Spleen (tissue), 11 donors: ENCODE measurements around the gene SHC2. TPM values are rescaled to one million over a fixed set of nuclear protein-coding genes. Genes with fewer than 3 reads are reported as not detected.
A peak's percentile ranks its signal among the peaks of the same experiment; 100 is the strongest.

Experiments used
- DNase-seq: peaks from one replicate; pipeline ENCODE4 v3.0.0-alpha.2; 2020
- H3K27ac ChIP-seq, 8 donors: fragments of 200-600 bp; sonication (generic) in 7 of 8; 1 replicate in 4 of 8; 2 replicates in 4 of 8; pipeline versions ENCODE4 v1.5.0 to v1.8.0; 2016 to 2021; ENCODE audit warnings: inconsistent platforms in 4 of 8, mild to moderate bottlenecking in 4 of 8, moderate library complexity in 1 of 8
- H3K27me3 ChIP-seq, 7 donors: fragments of 200-600 bp; sonication (generic) in 6 of 7; replicated peaks in 1 of 7; 1 replicate in 4 of 7; 2 replicates in 3 of 7; pipeline versions ENCODE4 v1.5.0 to v1.8.0; 2016 to 2021; ENCODE audit warnings: inconsistent platforms in 3 of 7, mild to moderate bottlenecking in 1 of 7
- H3K36me3 ChIP-seq, 6 donors: fragments of 200-600 bp; sonication (generic) in 5 of 6; 1 replicate in 4 of 6; 2 replicates in 2 of 6; pipeline versions ENCODE4 v1.5.0 to v1.8.0; 2016 to 2021; ENCODE audit warnings: inconsistent platforms in 2 of 6
- H3K4me1 ChIP-seq, 6 donors: fragments of 200-600 bp; sonication (generic) in 5 of 6; 1 replicate in 3 of 6; 2 replicates in 3 of 6; pipeline versions ENCODE4 v1.5.0 to v1.8.0; 2016 to 2021; ENCODE audit warnings: inconsistent platforms in 3 of 6
- H3K4me3 ChIP-seq, 8 donors: fragments of 200-600 bp; sonication (generic) in 7 of 8; 1 replicate in 4 of 8; 2 replicates in 4 of 8; pipeline versions ENCODE4 v1.5.0 to v1.8.0; 2016 to 2021; ENCODE audit warnings: inconsistent platforms in 4 of 8, mild to moderate bottlenecking in 4 of 8, moderate library complexity in 2 of 8
- H3K9me3 ChIP-seq, 8 donors: fragments of 200-600 bp; sonication (generic) in 7 of 8; 1 replicate in 4 of 8; 2 replicates in 4 of 8; pipeline versions ENCODE4 v1.5.0 to v1.8.0; 2016 to 2021; ENCODE audit warnings: inconsistent platforms in 4 of 8
- POLR2A ChIP-seq, 3 donors: fragments of 450-650 bp; IDR thresholded peaks; one replicate each; pipeline ENCODE4 v1.5.1; 2017; ENCODE audit warnings: antibody characterized with exemption in 3 of 3, mild to moderate bottlenecking in 1 of 3
- POLR2AphosphoS5 ChIP-seq, 3 donors: sonication (generic); formaldehyde crosslinking; IDR thresholded peaks; one replicate each; pipeline ENCODE4 v1.5.1; 2017; ENCODE audit warnings: antibody characterized with exemption in 3 of 3
- WGBS, 5 donors: extraction: QIAGEN DNeasy Blood & Tissue Kit in 3 of 5; methylation state at CpG; one replicate each; pipeline versions ENCODE4 v1.1.5 to v1.1.7; 2013 to 2018; 5-methylcytosine and 5-hydroxymethylcytosine counted together
- intact Hi-C: fragments of 100-400 bp; cut with DNase I; formaldehyde crosslinking; loops from one replicate; pipeline ENCODE4 v1.15.0; 2023; ENCODE audit warnings: low total_unique reads
- polyA plus RNA-seq, 3 donors: library from polyadenylated mRNA; stranded (reverse); fragments of 200-250 nt; gene quantifications; one replicate each; pipeline ENCODE4 v1.2.1, GENCODE V29; 2013
- total RNA-seq, 7 donors: library from RNA; depleted of rRNA in 3 of 7; stranded (reverse); fragments of >200 nt in 3 of 7; fragmentation: NEBNext Ultra II Directional in 4 of 7; extraction: Animal tissue kit (Norgen Biotek cat#: 25700) in 4 of 7; gene quantifications; one replicate each; pipeline versions ENCODE4 v1.1.0 to v1.2.1, GENCODE V29; 2016 to 2021
- TF ChIP-seq, protein P1 (sequence below), 11 experiments: fragments of 200-600 bp in 7 of 11; fragments of 450-650 bp in 4 of 11; sonication (generic) in 4 of 11; IDR thresholded peaks in 8 of 11; conservative IDR thresholded peaks in 3 of 11; 1 replicate in 7 of 11; 2 replicates in 4 of 11; pipeline versions ENCODE4 v1.4.0 to v1.8.0; 2016 to 2021; ENCODE audit warnings: antibody characterized with exemption in 11 of 11, inconsistent platforms in 4 of 11, mild to moderate bottlenecking in 1 of 11
- donor health status: healthy with polysubstance abuse.
- donor health status: DM: no; HTN: no; CAD: no; lungs with moderate emphysema.
- donor health status: DM: no; HTN: no; CAD: no.
- donor health status: Bipolar disorder and iron deficiency.
- donor health status: healthy.
- donor health status: DM: no; HTN: no; CAD: no.
- donor health status: DM: yes; HTN: yes; CAD: no.

SHC2 gene
- total and polyA plus RNA-seq, 10 donors: 19.6 to 123 (median 45.2) TPM

DNA sequence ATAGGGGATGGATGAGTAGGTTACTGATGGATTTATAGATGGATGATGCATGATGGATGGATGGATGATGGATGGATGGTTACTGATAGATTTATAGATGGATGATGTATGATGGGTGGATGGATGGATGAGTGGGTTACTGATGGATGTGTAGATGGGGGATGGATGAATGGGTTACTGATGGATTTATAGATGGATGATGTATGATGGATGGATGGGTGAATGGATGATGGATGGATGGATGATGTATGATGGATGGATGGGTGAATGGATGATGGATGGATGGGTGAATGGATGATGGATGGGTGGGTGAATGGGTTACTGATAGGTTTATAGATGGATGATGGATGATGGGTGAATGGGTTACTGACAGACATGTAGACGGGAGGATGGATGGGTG is 45.5 kb downstream of the SHC2 start:
- peaks cover 0 to 45% (median 10%) of the 10 kb centered on the region in 7 donors for H3K27me3 ChIP-seq
- peaks cover 0 to 18% (median 0%) of the 10 kb centered on the region in 6 donors for H3K36me3 ChIP-seq
- intact Hi-C loops: no loop called here
- H3K4me1 ChIP-seq: peaks cover 0 to 17% (median 6%) of the 10 kb centered on the region in 6 donors
- DNase-seq: no peak
- H3K4me3 ChIP-seq: no peak overlapping the region
- no peaks in the 10 kb centered on the region for H3K9me3 ChIP-seq
- TF ChIP-seq, protein P1, sequence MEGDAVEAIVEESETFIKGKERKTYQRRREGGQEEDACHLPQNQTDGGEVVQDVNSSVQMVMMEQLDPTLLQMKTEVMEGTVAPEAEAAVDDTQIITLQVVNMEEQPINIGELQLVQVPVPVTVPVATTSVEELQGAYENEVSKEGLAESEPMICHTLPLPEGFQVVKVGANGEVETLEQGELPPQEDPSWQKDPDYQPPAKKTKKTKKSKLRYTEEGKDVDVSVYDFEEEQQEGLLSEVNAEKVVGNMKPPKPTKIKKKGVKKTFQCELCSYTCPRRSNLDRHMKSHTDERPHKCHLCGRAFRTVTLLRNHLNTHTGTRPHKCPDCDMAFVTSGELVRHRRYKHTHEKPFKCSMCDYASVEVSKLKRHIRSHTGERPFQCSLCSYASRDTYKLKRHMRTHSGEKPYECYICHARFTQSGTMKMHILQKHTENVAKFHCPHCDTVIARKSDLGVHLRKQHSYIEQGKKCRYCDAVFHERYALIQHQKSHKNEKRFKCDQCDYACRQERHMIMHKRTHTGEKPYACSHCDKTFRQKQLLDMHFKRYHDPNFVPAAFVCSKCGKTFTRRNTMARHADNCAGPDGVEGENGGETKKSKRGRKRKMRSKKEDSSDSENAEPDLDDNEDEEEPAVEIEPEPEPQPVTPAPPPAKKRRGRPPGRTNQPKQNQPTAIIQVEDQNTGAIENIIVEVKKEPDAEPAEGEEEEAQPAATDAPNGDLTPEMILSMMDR (IDR thresholded peaks at IDR 0.05 in 8 of 11, conservative IDR thresholded peaks at IDR 0.05 in 3 of 11): no peak
- TF ChIP-seq POLR2A (IDR thresholded peaks at IDR 0.05): no peak
- TF ChIP-seq POLR2AphosphoS5 (IDR thresholded peaks at IDR 0.05): no peak
- H3K27ac ChIP-seq: no peak overlapping the region
- WGBS, 5 donors: 85 to 97% (median 90%) methylated on average over 1 of the region's 1 CpG

DNA sequence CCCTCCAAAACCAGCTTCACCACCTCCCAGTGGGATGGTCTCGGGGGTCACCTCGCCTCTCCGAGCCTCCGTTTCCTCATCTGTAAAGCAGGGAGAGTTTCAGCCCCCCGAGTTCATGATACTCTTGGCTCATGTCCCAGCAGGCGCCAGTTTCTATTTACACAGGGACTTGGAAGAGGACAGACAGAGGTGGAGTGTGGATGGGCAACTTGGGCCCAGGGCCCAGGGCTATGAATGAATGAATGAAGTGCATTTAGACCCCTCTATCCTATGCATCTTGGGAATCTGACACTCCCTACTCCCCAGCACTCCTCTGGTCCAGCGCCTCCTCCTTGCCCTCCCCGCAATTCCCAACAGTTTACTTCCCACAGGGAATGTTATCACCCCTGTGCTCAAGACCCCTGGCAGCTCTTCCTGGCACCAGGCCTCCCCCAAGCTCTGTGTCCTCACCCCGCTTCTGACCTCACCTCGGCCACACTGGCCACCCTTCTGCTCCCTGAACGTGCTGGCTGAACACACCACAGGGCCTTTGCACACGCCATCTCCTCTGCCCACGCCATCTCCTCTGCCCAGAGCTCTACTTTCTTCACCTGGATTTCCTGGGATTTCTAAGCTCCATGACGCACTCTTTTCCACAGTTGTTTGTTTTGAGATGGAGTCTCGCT is 46.9 kb downstream of the SHC2 start:
- TF ChIP-seq, protein P1 (IDR thresholded peaks at IDR 0.05 in 8 of 11, conservative IDR thresholded peaks at IDR 0.05 in 3 of 11): no peak
- peak in 2 of 3 donors; percentile 12 to 21 for TF ChIP-seq POLR2AphosphoS5 (IDR thresholded peaks at IDR 0.05)
- Histone ChIP-seq H3K36me3 (peaks cover 0 to 18% (median 0%) of the 10 kb centered on the region in 6 donors), H3K4me1 (peaks cover 0 to 17% (median 10%) of the 10 kb centered on the region in 6 donors), H3K4me3 (no peak overlapping the region), H3K27me3 (peaks cover 0 to 59% (median 24%) of the 10 kb centered on the region in 7 donors), H3K27ac (no peak overlapping the region), H3K9me3 (no peaks in the 10 kb centered on the region)
- peak; percentile 36 for DNase-seq
- intact Hi-C loops: no loop called here
- 75 to 91% (median 80%) methylated on average over 15 of the region's 15 CpGs for WGBS, 5 donors

DNA sequence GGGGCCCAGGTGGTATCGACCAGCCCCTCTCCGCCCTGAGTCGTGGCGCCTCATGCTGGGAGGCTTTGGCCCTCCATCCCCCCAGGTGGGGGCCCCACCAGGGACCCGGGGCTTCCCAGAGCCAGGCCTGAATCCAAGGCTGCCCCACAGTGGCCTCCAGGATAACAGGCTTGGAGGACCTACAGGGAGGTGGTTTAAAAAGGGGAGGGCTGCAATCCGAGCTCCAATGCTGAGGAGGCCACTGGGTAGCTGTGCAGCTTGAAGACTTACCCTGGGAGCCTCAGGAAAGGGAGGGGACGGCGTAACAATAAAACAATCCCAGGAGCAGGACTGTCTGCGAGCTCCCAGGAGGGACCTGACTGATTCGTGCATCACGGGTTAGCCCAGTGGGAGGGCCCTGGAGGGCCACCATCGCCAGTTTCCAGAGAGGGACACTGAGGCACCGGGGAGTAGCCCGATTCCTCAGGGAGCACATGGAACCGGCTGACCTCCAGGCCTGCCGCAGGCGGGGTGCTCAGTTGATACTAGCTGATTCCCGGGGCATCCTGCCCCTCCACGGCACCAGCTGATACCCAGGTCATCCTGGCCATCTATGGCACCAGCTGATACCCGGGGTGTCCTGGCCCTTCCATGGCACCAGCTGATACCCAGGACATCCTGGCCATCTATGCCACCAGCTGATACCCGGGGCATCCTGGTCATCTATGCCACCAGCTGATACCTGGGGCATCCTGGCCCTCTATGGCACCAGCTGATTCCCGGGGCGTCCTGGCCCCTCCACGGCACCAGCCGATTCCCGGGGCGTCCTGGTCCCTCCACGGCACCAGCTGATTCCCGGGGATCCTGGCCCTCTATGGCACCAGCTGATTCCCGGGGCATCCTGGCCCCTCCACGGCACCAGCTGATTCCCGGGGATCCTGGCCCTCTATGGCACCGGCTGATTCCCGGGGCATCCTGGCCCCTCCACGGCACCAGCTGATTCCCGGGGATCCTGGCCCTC is 48.2 kb downstream of the SHC2 start:
- H3K36me3 ChIP-seq: peaks cover 0 to 18% (median 0%) of the 10 kb centered on the region in 6 donors
- intact Hi-C loops: no loop called here
- DNase-seq: peak; percentile 49
- TF ChIP-seq, protein P1 (IDR thresholded peaks at IDR 0.05 in 8 of 11, conservative IDR thresholded peaks at IDR 0.05 in 3 of 11): no peak
- no peak for TF ChIP-seq POLR2AphosphoS5 (IDR thresholded peaks at IDR 0.05)
- no peak for TF ChIP-seq POLR2A (IDR thresholded peaks at IDR 0.05)
- no peaks in the 10 kb centered on the region for H3K9me3 ChIP-seq
- H3K4me3 ChIP-seq: no peak overlapping the region
- no peak overlapping the region for H3K27ac ChIP-seq
- H3K27me3 ChIP-seq: peaks cover 0 to 64% (median 36%) of the 10 kb centered on the region in 7 donors
- 48 to 61% (median 55%) methylated on average over 9 to 36 of the region's 36 CpGs for WGBS, 5 donors
- H3K4me1 ChIP-seq: peaks cover 5 to 28% (median 21%) of the 10 kb centered on the region in 6 donors
